ENCODE measurements around the gene TRAF3IP3.

GRCh38 chr1:209830722-209831121, 74.9 kb downstream of the TRAF3IP3 start:
- TF ChIP-seq CTCF (IDR thresholded peaks at IDR 0.05) (no peak), POLR2A (IDR thresholded peaks at IDR 0.05) (no peak)

Data from esophagus squamous epithelium (tissue), 4 donors.